Endothelial cell of umbilical vein (primary cell): Measurements from ENCODE around the gene CDYL.

ENCODE experiments used
- EZH2 ChIP-seq: IDR thresholded peaks from 2 replicates; pipeline ENCODE4 v1.6.1; 2012; ENCODE audit warnings: borderline replicate concordance, low read depth, mild to moderate bottlenecking, moderate library complexity, low read length, inconsistent platforms; ENCODE audit not compliant: severe bottlenecking
- FOS ChIP-seq: IDR thresholded peaks from 2 replicates; pipeline ENCODE4 v1.6.1; 2011; ENCODE audit warnings: mild to moderate bottlenecking, low read length, moderate library complexity, borderline replicate concordance; ENCODE audit not compliant: insufficient read depth
- GATA2 ChIP-seq: IDR thresholded peaks from 2 replicates; pipeline ENCODE4 v1.7.0; 2011; ENCODE audit warnings: low read depth, mild to moderate bottlenecking, moderate library complexity, mixed read lengths, low read length; ENCODE audit not compliant: insufficient read length, insufficient read depth
- JUN ChIP-seq: IDR thresholded peaks from 2 replicates; pipeline ENCODE4 v1.6.1; 2011; ENCODE audit warnings: borderline replicate concordance, low read depth; ENCODE audit not compliant: insufficient read length, insufficient read depth
- POLR2A ChIP-seq: IDR thresholded peaks from 2 replicates; pipeline ENCODE4 v1.6.1; 2012; ENCODE audit warnings: low read depth, mild to moderate bottlenecking, control low read depth, low read length
- POLR2AphosphoS5 ChIP-seq: IDR thresholded peaks from 2 replicates; pipeline ENCODE4 v1.6.1; 2012; ENCODE audit warnings: low read depth, mild to moderate bottlenecking, control low read depth, low read length, moderate library complexity; ENCODE audit not compliant: insufficient read depth
- TF ChIP-seq, protein P1 (sequence below), 2 donors: IDR thresholded peaks; 1 replicate in 1 of 2; 2 replicates in 1 of 2; pipeline ENCODE4 v1.5.1; 2011; ENCODE audit warnings: low read length in 2 of 2, mild to moderate bottlenecking in 2 of 2, moderate library complexity in 2 of 2, control low read depth in 1 of 2, inconsistent platforms in 1 of 2, low read depth in 1 of 2; ENCODE audit not compliant: insufficient read depth in 1 of 2; ENCODE audit errors: extremely low read depth in 1 of 2

DNA sequence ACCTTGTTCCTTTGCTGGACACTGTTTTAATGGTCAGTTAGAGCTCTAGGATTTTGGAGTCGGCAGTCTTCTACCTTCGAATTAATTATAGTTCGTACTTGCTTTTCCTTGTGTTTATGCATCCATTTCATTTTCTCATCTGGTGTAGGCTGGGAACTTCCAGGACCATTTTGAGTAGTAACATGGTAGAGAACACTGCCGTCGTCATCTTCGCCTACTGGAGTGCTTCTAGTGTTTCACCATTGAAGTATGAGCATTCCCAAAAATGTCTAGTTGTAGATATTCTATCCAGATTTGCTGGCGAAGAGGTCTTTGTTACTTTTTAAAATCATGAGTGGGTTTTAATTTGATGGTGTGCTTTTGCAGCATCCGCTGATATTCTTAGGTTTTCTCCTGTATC lies 36.9 kb downstream of the CDYL start:
- no peak for TF ChIP-seq POLR2AphosphoS5
- TF ChIP-seq, protein P1, sequence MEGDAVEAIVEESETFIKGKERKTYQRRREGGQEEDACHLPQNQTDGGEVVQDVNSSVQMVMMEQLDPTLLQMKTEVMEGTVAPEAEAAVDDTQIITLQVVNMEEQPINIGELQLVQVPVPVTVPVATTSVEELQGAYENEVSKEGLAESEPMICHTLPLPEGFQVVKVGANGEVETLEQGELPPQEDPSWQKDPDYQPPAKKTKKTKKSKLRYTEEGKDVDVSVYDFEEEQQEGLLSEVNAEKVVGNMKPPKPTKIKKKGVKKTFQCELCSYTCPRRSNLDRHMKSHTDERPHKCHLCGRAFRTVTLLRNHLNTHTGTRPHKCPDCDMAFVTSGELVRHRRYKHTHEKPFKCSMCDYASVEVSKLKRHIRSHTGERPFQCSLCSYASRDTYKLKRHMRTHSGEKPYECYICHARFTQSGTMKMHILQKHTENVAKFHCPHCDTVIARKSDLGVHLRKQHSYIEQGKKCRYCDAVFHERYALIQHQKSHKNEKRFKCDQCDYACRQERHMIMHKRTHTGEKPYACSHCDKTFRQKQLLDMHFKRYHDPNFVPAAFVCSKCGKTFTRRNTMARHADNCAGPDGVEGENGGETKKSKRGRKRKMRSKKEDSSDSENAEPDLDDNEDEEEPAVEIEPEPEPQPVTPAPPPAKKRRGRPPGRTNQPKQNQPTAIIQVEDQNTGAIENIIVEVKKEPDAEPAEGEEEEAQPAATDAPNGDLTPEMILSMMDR (IDR thresholded peaks at IDR 0.05; ENCODE audit: extremely low read depth in 1 of 2, insufficient read depth in 1 of 2, low read depth in 1 of 2, low read length in 2 of 2), result no peak
- no peak for TF ChIP-seq GATA2
- TF ChIP-seq EZH2, result no peak
- TF ChIP-seq FOS, result no peak
- TF ChIP-seq POLR2A, result no peak
- no peak for TF ChIP-seq JUN
